Common myeloid progenitor, CD34-positive (primary cell): Measurements from ENCODE around the gene FAM171A2.

ENCODE experiments used
- CTCF ChIA-PET: fragments of 350-600 bp; sonication (Branson Sonifier 250); formaldehyde crosslinking; loops from one replicate; lab custom pipeline; 2021; ENCODE audit warnings: antibody characterized with exemption; lab: Charles Lee
- POLR2A ChIA-PET: fragments of 350-600 bp; sonication (Branson Sonifier 250); formaldehyde crosslinking; loops from one replicate; lab custom pipeline; 2021; ENCODE audit warnings: antibody characterized with exemption; lab: Charles Lee
- DNase-seq, 3 donors: peaks; one replicate each; pipeline versions ENCODE4 v3.0.0 to v3.0.0-alpha.2; 2013
- H3K27ac ChIP-seq, 2 experiments: 1 replicate in 1 of 2; 2 replicates in 1 of 2; pipeline ENCODE4 v1.7.0; 2013; ENCODE audit warnings: inconsistent platforms in 2 of 2, low read length in 2 of 2, mild to moderate bottlenecking in 2 of 2, low read depth in 1 of 2, moderate library complexity in 1 of 2; ENCODE audit not compliant: severe bottlenecking in 2 of 2, insufficient read depth in 1 of 2, poor library complexity in 1 of 2
- H3K27me3 ChIP-seq, 5 experiments: replicated peaks in 2 of 5; 1 replicate in 3 of 5; 2 replicates in 2 of 5; pipeline versions ENCODE4 v1.6.1 to v1.7.0; 2013; ENCODE audit warnings: low read length in 4 of 5, mild to moderate bottlenecking in 2 of 5, moderate library complexity in 2 of 5, inconsistent platforms in 1 of 5; ENCODE audit not compliant: insufficient read depth in 5 of 5, control insufficient read depth in 4 of 5
- H3K36me3 ChIP-seq, 4 experiments: 1 replicate in 2 of 4; 2 replicates in 2 of 4; pipeline versions ENCODE4 v1.6.1 to v1.7.0; 2013; ENCODE audit warnings: low read length in 3 of 4, control low read depth in 1 of 4, mild to moderate bottlenecking in 1 of 4; ENCODE audit not compliant: control insufficient read depth in 4 of 4, insufficient read depth in 4 of 4
- H3K4me1 ChIP-seq, 4 experiments: 1 replicate in 3 of 4; 2 replicates in 1 of 4; pipeline versions ENCODE4 v1.6.1 to v1.7.1; 2013; ENCODE audit warnings: low read length in 3 of 4, mild to moderate bottlenecking in 3 of 4, control low read depth in 1 of 4, inconsistent platforms in 1 of 4, moderate library complexity in 1 of 4; ENCODE audit not compliant: control insufficient read depth in 4 of 4, insufficient read depth in 4 of 4; ENCODE audit errors: control extremely low read depth in 1 of 4
- H3K4me3 ChIP-seq, 7 experiments: 1 replicate in 4 of 7; 2 replicates in 3 of 7; pipeline versions ENCODE4 v1.5.1 to v1.7.0; 2013; ENCODE audit warnings: mild to moderate bottlenecking in 7 of 7, low read length in 6 of 7, moderate library complexity in 6 of 7, inconsistent platforms in 2 of 7, low read depth in 2 of 7, control low read depth in 1 of 7; ENCODE audit not compliant: insufficient read depth in 4 of 7, control insufficient read depth in 1 of 7; ENCODE audit errors: extremely low read depth in 1 of 7
- H3K9me3 ChIP-seq, 5 experiments: 1 replicate in 4 of 5; 2 replicates in 1 of 5; pipeline versions ENCODE4 v1.6.1 to v1.7.1; 2013; ENCODE audit warnings: low read length in 4 of 5, mild to moderate bottlenecking in 2 of 5, inconsistent platforms in 1 of 5, low read depth in 1 of 5, moderate library complexity in 1 of 5; ENCODE audit not compliant: control insufficient read depth in 4 of 5, insufficient read depth in 2 of 5; ENCODE audit errors: control extremely low read depth in 1 of 5
- WGBS: methylation state at CpG from one replicate; pipeline ENCODE4 v1.1.5; 2013; ENCODE audit not compliant: insufficient coverage; 5-methylcytosine and 5-hydroxymethylcytosine counted together

Gene FAM171A2

GRCh38 chr17:44308320-44308818 is 55.3 kb downstream of the FAM171A2 start, which contains the start of gene RUNDC3A:
Gene RUNDC3A, plus strand, starts transcription at chr17:44308601. Its CDS starts 232 bp downstream, at chr17:44308833.
- peak; percentile 85 to 92 (median 91) for DNase-seq
- ChIA-PET POLR2A (no interaction called here), CTCF (no interaction called here)
- Histone ChIP-seq H3K27me3 (peaks cover 6 to 23% (median 10%) of the 10 kb centered on the region in 5 experiments), H3K4me3 (peak within 1 kb of the TSS in 5 of 7 experiments; percentile 36 to 71 (median 54)), H3K27ac (no peak within 1 kb of the TSS), H3K36me3 (no peaks in the 10 kb centered on the region), H3K9me3 (no peaks in the 10 kb centered on the region), H3K4me1 (peaks cover 0 to 15% (median 13%) of the 10 kb centered on the region in 4 experiments)
- WGBS: under 1% methylated on average over 31 of the region's 39 CpGs

GRCh38 chr17:44307387-44308186 is 56.1 kb downstream of the FAM171A2 start:
- POLR2A ChIA-PET: no interaction called here
- no peaks in the 10 kb centered on the region for H3K36me3 ChIP-seq
- peaks cover 6 to 17% (median 9%) of the 10 kb centered on the region in 5 experiments for H3K27me3 ChIP-seq
- 3% methylated on average over 15 of the region's 26 CpGs for WGBS
- H3K27ac ChIP-seq: no peak overlapping the region
- no peaks in the 10 kb centered on the region for H3K9me3 ChIP-seq
- peaks cover 0 to 15% (median 13%) of the 10 kb centered on the region in 4 experiments for H3K4me1 ChIP-seq
- H3K4me3 ChIP-seq: peak overlapping the region in 3 of 7 experiments; percentile 14 to 62 (median 34)
- CTCF ChIA-PET: no interaction called here
- DNase-seq: peak in 2 of 3 donors; percentile 19 to 31

GRCh38 chr17:44304651-44305050 is 59.0 kb downstream of the FAM171A2 start:
- Histone ChIP-seq H3K36me3 (no peaks in the 10 kb centered on the region), H3K9me3 (no peaks in the 10 kb centered on the region), H3K27me3 (peaks cover 6 to 17% (median 9%) of the 10 kb centered on the region in 5 experiments), H3K4me1 (peaks cover 0 to 15% (median 11%) of the 10 kb centered on the region in 4 experiments), H3K27ac (no peak overlapping the region), H3K4me3 (no peak overlapping the region)
- ChIA-PET CTCF (interaction anchor here (1.3 kb wide), 1 partner anchor 84 kb away, joined by 3 read pairs; no protein-coding TSS in a partner anchor), POLR2A (no interaction called here)
- no peak for DNase-seq
